HEK293 (cell line): ENCODE data around the gene APOBEC2.
"Not testable (repeated sequence)": the region's sequence is repeated elsewhere in the genome, so short reads cannot be mapped to it uniquely, and the experiment has no call there.

Source experiments
- CTCF ChIA-PET: fragments of 350-600 bp; formaldehyde crosslinking; extraction: SDS; loops from one replicate; lab custom pipeline; 2021; ENCODE audit warnings: antibody characterized with exemption; lab: Yijun Ruan, JAX
- POLR2A ChIA-PET: fragments of 300-600 bp; formaldehyde crosslinking; extraction: SDS; loops from one replicate; lab custom pipeline; 2020; ENCODE audit warnings: antibody characterized with exemption, inconsistent platforms; lab: Yijun Ruan, JAX
- H3K27ac ChIP-seq: fragments of 200-500 bp; sonication (Bioruptor generic); 2 replicates; pipeline ENCODE4 v1.5.1; 2014; ENCODE audit warnings: low read depth, low read length, control low read depth, inconsistent platforms; ENCODE audit errors: extremely low read depth
- H3K36me3 ChIP-seq, 2 experiments: fragments of 200-500 bp in 1 of 2; sonication (Bioruptor generic) in 1 of 2; 1 replicate in 1 of 2; 2 replicates in 1 of 2; pipeline ENCODE4 v1.5.1; 2014 to 2017; ENCODE audit warnings: inconsistent platforms in 2 of 2, low read length in 2 of 2; ENCODE audit not compliant: control insufficient read depth in 2 of 2, insufficient read depth in 1 of 2
- H3K4me1 ChIP-seq: fragments of 200-500 bp; sonication (Bioruptor generic); 2 replicates; pipeline ENCODE4 v1.5.1; 2014; ENCODE audit warnings: mild to moderate bottlenecking, low read length, inconsistent platforms; ENCODE audit not compliant: control insufficient read depth, insufficient read depth
- H3K4me3 ChIP-seq: 2 replicates; pipeline ENCODE4 v1.5.1; 2011; ENCODE audit warnings: low read depth, mild to moderate bottlenecking, control low read depth, low read length, moderate library complexity
- H3K9me3 ChIP-seq: fragments of 200-500 bp; sonication (Bioruptor generic); 2 replicates; pipeline ENCODE4 v1.5.1; 2014; ENCODE audit warnings: low read depth, low read length, inconsistent platforms; ENCODE audit not compliant: control insufficient read depth, insufficient read depth
- EGR2 ChIP-seq: fragments of 450-650 bp; formaldehyde crosslinking; IDR thresholded peaks from 2 replicates; pipeline ENCODE4 v1.5.1; 2016; ENCODE audit warnings: low read depth, missing biosample characterization, missing genetic modification characterization
- SCRT2 ChIP-seq: fragments of 450-650 bp; formaldehyde crosslinking; IDR thresholded peaks from 2 replicates; pipeline ENCODE4 v1.5.1; 2016; ENCODE audit warnings: missing biosample characterization, missing genetic modification characterization
- ZFHX2 ChIP-seq: fragments of 450-650 bp; formaldehyde crosslinking; conservative IDR thresholded peaks from 2 replicates; pipeline ENCODE4 v1.5.1; 2016; ENCODE audit warnings: missing biosample characterization, missing genetic modification characterization
- ZNF148 ChIP-seq: fragments of 450-650 bp; formaldehyde crosslinking; IDR thresholded peaks from 2 replicates; pipeline ENCODE4 v1.5.0; 2017; ENCODE audit warnings: missing biosample characterization, missing genetic modification characterization, borderline replicate concordance
- ZNF221 ChIP-seq: fragments of 450-650 bp; formaldehyde crosslinking; IDR thresholded peaks from 2 replicates; pipeline ENCODE4 v1.5.1; 2017; ENCODE audit warnings: missing biosample characterization, missing genetic modification characterization, borderline replicate concordance
- ZNF274 ChIP-seq, 2 experiments: fragments of 200-500 bp in 1 of 2; fragments of 450-650 bp in 1 of 2; sonication (Bioruptor generic) in 1 of 2; formaldehyde crosslinking in 1 of 2; IDR thresholded peaks; 2 replicates each; pipeline versions ENCODE4 v1.5.1 to v1.6.1; 2014 to 2016; ENCODE audit warnings: borderline replicate concordance in 1 of 2, inconsistent platforms in 1 of 2, low read length in 1 of 2, missing biosample characterization in 1 of 2, missing genetic modification characterization in 1 of 2
- ZNF292 ChIP-seq: fragments of 450-650 bp; formaldehyde crosslinking; IDR thresholded peaks from 2 replicates; pipeline ENCODE4 v1.5.1; 2016; ENCODE audit warnings: low read depth, missing biosample characterization, missing genetic modification characterization, borderline replicate concordance
- ZNF324 ChIP-seq: fragments of 450-650 bp; formaldehyde crosslinking; IDR thresholded peaks from 2 replicates; pipeline ENCODE4 v1.5.1; 2016; ENCODE audit warnings: missing biosample characterization, missing genetic modification characterization
- ZNF449 ChIP-seq: fragments of 450-650 bp; formaldehyde crosslinking; IDR thresholded peaks from 2 replicates; pipeline ENCODE4 v1.5.1; 2017; ENCODE audit warnings: missing biosample characterization, mild to moderate bottlenecking, missing genetic modification characterization, moderate library complexity
- ZNF510 ChIP-seq: fragments of 450-650 bp; formaldehyde crosslinking; IDR thresholded peaks from 2 replicates; pipeline ENCODE4 v1.5.1; 2018; ENCODE audit warnings: mild to moderate bottlenecking, missing genetic modification characterization, missing biosample characterization; ENCODE audit not compliant: insufficient replicate concordance
- ZNF518A ChIP-seq: fragments of 450-650 bp; formaldehyde crosslinking; conservative IDR thresholded peaks from 2 replicates; pipeline ENCODE4 v1.5.1; 2016; ENCODE audit warnings: low read depth, missing biosample characterization, missing genetic modification characterization
- ZNF664 ChIP-seq: fragments of 450-650 bp; formaldehyde crosslinking; IDR thresholded peaks from 2 replicates; pipeline ENCODE4 v1.5.1; 2016; ENCODE audit warnings: missing biosample characterization, missing genetic modification characterization
- ZNF670 ChIP-seq: fragments of 450-650 bp; formaldehyde crosslinking; IDR thresholded peaks from 2 replicates; pipeline ENCODE4 v1.5.1; 2016; ENCODE audit warnings: missing biosample characterization, missing genetic modification characterization, low read depth
- ZNF747 ChIP-seq: fragments of 450-650 bp; formaldehyde crosslinking; IDR thresholded peaks from 2 replicates; pipeline ENCODE4 v1.5.1; 2016; ENCODE audit warnings: missing biosample characterization, missing genetic modification characterization
- ZSCAN16 ChIP-seq: fragments of 450-650 bp; formaldehyde crosslinking; IDR thresholded peaks from 2 replicates; pipeline ENCODE4 v1.5.1; 2016; ENCODE audit warnings: missing biosample characterization, missing genetic modification characterization
- TF ChIP-seq, protein P1 (sequence below): fragments of 450-650 bp; formaldehyde crosslinking; optimal IDR thresholded peaks from 2 replicates; pipeline ENCODE3; 2016; ENCODE audit warnings: missing biosample characterization, mild to moderate bottlenecking, missing genetic modification characterization

APOBEC2 gene

DNA sequence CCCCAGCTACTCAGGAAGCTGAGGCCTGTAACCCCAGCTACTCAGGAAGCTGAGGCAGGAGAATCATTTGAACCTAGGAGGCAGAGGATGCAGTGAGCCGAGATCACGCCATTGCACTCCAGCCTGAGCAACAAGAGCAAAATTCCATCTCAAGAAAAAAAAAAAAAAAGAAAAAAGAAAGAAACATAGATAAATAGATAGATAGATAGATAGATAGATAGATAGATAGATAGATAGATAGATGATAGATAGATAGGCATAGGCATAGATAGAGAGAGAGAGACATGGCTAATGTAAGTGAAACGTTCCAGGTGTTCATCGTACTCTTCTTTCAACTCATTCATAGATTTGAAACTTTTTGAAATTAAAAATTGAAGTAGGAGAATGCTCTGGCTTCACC lies 46.0 kb upstream of the APOBEC2 start:
- H3K9me3 ChIP-seq, H3K36me3 ChIP-seq, H3K4me3 ChIP-seq, H3K27ac ChIP-seq, H3K4me1 ChIP-seq, POLR2A ChIA-PET: not testable (repeated sequence)
- CTCF ChIA-PET, result interaction anchor here (0.8 to 3.4 kb wide), 2 partner anchors 21 to 113 kb away, joined by 6 to 35 read pairs; no protein-coding TSS in a partner anchor

- no peaks in the 10 kb centered on the region for H3K36me3 ChIP-seq
- TF ChIP-seq ZNF274 (IDR thresholded peaks at IDR 0.05; ENCODE audit: low read length) (no peak), ZNF274 (tag by site-specific recombination; IDR thresholded peaks at IDR 0.05; ENCODE audit: borderline replicate concordance) (no peak), ZSCAN16 (tag by site-specific recombination) (no peak), ZNF670 (tag by site-specific recombination) (no peak), ZNF747 (no peak), SCRT2 (tag by site-specific recombination) (no peak), ZNF221 (tag by site-specific recombination) (no peak), ZNF510 (tag by site-specific recombination) (no peak), ZNF292 (no peak), ZNF449 (tag by site-specific recombination) (no peak), ZNF664 (no peak), ZNF324 (tag by site-specific recombination) (no peak), EGR2 (tag by site-specific recombination) (no peak), ZNF148 (tag by site-specific recombination) (no peak), ZNF518A (tag by site-specific recombination) (no peak), ZFHX2 (tag by site-specific recombination) (no peak)
- TF ChIP-seq, protein P1, sequence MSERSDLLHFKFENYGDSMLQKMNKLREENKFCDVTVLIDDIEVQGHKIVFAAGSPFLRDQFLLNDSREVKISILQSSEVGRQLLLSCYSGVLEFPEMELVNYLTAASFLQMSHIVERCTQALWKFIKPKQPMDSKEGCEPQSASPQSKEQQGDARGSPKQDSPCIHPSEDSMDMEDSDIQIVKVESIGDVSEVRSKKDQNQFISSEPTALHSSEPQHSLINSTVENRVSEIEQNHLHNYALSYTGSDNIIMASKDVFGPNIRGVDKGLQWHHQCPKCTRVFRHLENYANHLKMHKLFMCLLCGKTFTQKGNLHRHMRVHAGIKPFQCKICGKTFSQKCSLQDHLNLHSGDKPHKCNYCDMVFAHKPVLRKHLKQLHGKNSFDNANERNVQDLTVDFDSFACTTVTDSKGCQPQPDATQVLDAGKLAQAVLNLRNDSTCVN (tag by site-specific recombination), result no peak
- ChIA-PET POLR2A (no interaction called here), CTCF (interaction anchor here (0.6 to 3.9 kb wide), 7 partner anchors 11 to 1071 kb away, joined by 3 to 35 read pairs (median 4); no protein-coding TSS in a partner anchor)
- no peak overlapping the region for H3K4me3 ChIP-seq
- no peaks in the 10 kb centered on the region for H3K9me3 ChIP-seq
- no peaks in the 10 kb centered on the region for H3K4me1 ChIP-seq
- no peak overlapping the region for H3K27ac ChIP-seq
Observed at GRCh38 chr6:41008011-41008410, 45.0 kb upstream of the APOBEC2 start.
